ENCODE data around the gene OR2T2. TPM values are rescaled to one million over a fixed set of nuclear protein-coding genes. Genes with fewer than 3 reads are reported as not detected.
"Not testable (repeated sequence)": the region's sequence is repeated elsewhere in the genome, so short reads cannot be mapped to it uniquely, and the experiment has no call there.

OR2T2 gene
- total RNA-seq, 1 experiment from 2014 or later = not detected

- H3K36me3 Mint-ChIP-seq (ENCODE audit: insufficient read depth, unreplicated experiment); H3K4me1 ChIP-seq; H3K4me1 Mint-ChIP-seq (ENCODE audit: low read depth, unreplicated experiment); H3K36me3 ChIP-seq (ENCODE audit: control insufficient read depth, insufficient read depth, low read length); BruUV-seq (replicated peaks); H3K27me3 ChIP-seq (replicated peaks; ENCODE audit: control insufficient read depth, insufficient read depth, low read length); H3K27ac Mint-ChIP-seq (ENCODE audit: unreplicated experiment); H3K4me3 Mint-ChIP-seq (ENCODE audit: unreplicated experiment); H3K9me3 ChIP-seq; H3K9me3 Mint-ChIP-seq (ENCODE audit: unreplicated experiment); intact Hi-C loops (cut with micrococcal nuclease; ENCODE audit: unreplicated experiment); POLR2A ChIA-PET; H3K4me3 ChIP-seq (ENCODE audit: low read depth, low read length); H3K27me3 Mint-ChIP-seq (ENCODE audit: insufficient read depth, unreplicated experiment); CTCF ChIA-PET; DNase-seq: not testable (repeated sequence)
Observed at GRCh38 chr1:248434913-248435312, 10.5 kb upstream of the OR2T2 start.

- H3K27me3 ChIP-seq (replicated peaks; ENCODE audit: control insufficient read depth, insufficient read depth, low read length); H3K4me1 ChIP-seq; DNase-seq; H3K4me1 Mint-ChIP-seq (ENCODE audit: low read depth, unreplicated experiment); CTCF ChIA-PET; POLR2A ChIA-PET; H3K9me3 ChIP-seq; H3K27ac Mint-ChIP-seq (ENCODE audit: unreplicated experiment); H3K36me3 ChIP-seq (ENCODE audit: control insufficient read depth, insufficient read depth, low read length); H3K36me3 Mint-ChIP-seq (ENCODE audit: insufficient read depth, unreplicated experiment); H3K4me3 ChIP-seq (ENCODE audit: low read depth, low read length); intact Hi-C loops (cut with micrococcal nuclease; ENCODE audit: unreplicated experiment); H3K4me3 Mint-ChIP-seq (ENCODE audit: unreplicated experiment); H3K27me3 Mint-ChIP-seq (ENCODE audit: insufficient read depth, unreplicated experiment); BruUV-seq (replicated peaks); H3K9me3 Mint-ChIP-seq (ENCODE audit: unreplicated experiment): not testable (repeated sequence)
Observed at GRCh38 chr1:248436303-248436702, 9.1 kb upstream of the OR2T2 start.

- H3K4me3 ChIP-seq (ENCODE audit: low read depth, low read length); H3K9me3 Mint-ChIP-seq (ENCODE audit: unreplicated experiment); DNase-seq; intact Hi-C loops (cut with micrococcal nuclease; ENCODE audit: unreplicated experiment); H3K27ac Mint-ChIP-seq (ENCODE audit: unreplicated experiment); CTCF ChIA-PET; H3K4me3 Mint-ChIP-seq (ENCODE audit: unreplicated experiment); H3K4me1 ChIP-seq; H3K4me1 Mint-ChIP-seq (ENCODE audit: low read depth, unreplicated experiment); H3K27me3 ChIP-seq (replicated peaks; ENCODE audit: control insufficient read depth, insufficient read depth, low read length); H3K9me3 ChIP-seq; POLR2A ChIA-PET; H3K27me3 Mint-ChIP-seq (ENCODE audit: insufficient read depth, unreplicated experiment); H3K36me3 Mint-ChIP-seq (ENCODE audit: insufficient read depth, unreplicated experiment); BruUV-seq (replicated peaks); H3K36me3 ChIP-seq (ENCODE audit: control insufficient read depth, insufficient read depth, low read length): not testable (repeated sequence)
Observed at GRCh38 chr1:248438668-248439067, 6.8 kb upstream of the OR2T2 start.

GRCh38 chr1:248439283-248439682, 6.2 kb upstream of the OR2T2 start:
- H3K27ac Mint-ChIP-seq (ENCODE audit: unreplicated experiment); BruUV-seq (replicated peaks); H3K9me3 ChIP-seq; POLR2A ChIA-PET; CTCF ChIA-PET; intact Hi-C loops (cut with micrococcal nuclease; ENCODE audit: unreplicated experiment); H3K4me3 Mint-ChIP-seq (ENCODE audit: unreplicated experiment); H3K4me1 Mint-ChIP-seq (ENCODE audit: low read depth, unreplicated experiment); DNase-seq; H3K4me3 ChIP-seq (ENCODE audit: low read depth, low read length); H3K36me3 Mint-ChIP-seq (ENCODE audit: insufficient read depth, unreplicated experiment); H3K27me3 ChIP-seq (replicated peaks; ENCODE audit: control insufficient read depth, insufficient read depth, low read length); H3K27me3 Mint-ChIP-seq (ENCODE audit: insufficient read depth, unreplicated experiment); H3K9me3 Mint-ChIP-seq (ENCODE audit: unreplicated experiment); H3K36me3 ChIP-seq (ENCODE audit: control insufficient read depth, insufficient read depth, low read length); H3K4me1 ChIP-seq: not testable (repeated sequence)

- BruUV-seq (replicated peaks); H3K4me3 ChIP-seq (ENCODE audit: low read depth, low read length); DNase-seq; H3K27me3 ChIP-seq (replicated peaks; ENCODE audit: control insufficient read depth, insufficient read depth, low read length); POLR2A ChIA-PET; H3K27ac Mint-ChIP-seq (ENCODE audit: unreplicated experiment); H3K4me1 Mint-ChIP-seq (ENCODE audit: low read depth, unreplicated experiment); H3K4me1 ChIP-seq; H3K9me3 Mint-ChIP-seq (ENCODE audit: unreplicated experiment); CTCF ChIA-PET; H3K27me3 Mint-ChIP-seq (ENCODE audit: insufficient read depth, unreplicated experiment); H3K4me3 Mint-ChIP-seq (ENCODE audit: unreplicated experiment); H3K36me3 Mint-ChIP-seq (ENCODE audit: insufficient read depth, unreplicated experiment); intact Hi-C loops (cut with micrococcal nuclease; ENCODE audit: unreplicated experiment); H3K9me3 ChIP-seq; H3K36me3 ChIP-seq (ENCODE audit: control insufficient read depth, insufficient read depth, low read length): not testable (repeated sequence)
Observed at GRCh38 chr1:248442500-248443277, 2.7 kb upstream of the OR2T2 start.

- H3K36me3 Mint-ChIP-seq (ENCODE audit: insufficient read depth, unreplicated experiment); H3K27me3 Mint-ChIP-seq (ENCODE audit: insufficient read depth, unreplicated experiment); BruUV-seq (replicated peaks); H3K4me3 ChIP-seq (ENCODE audit: low read depth, low read length); H3K27me3 ChIP-seq (replicated peaks; ENCODE audit: control insufficient read depth, insufficient read depth, low read length); H3K9me3 Mint-ChIP-seq (ENCODE audit: unreplicated experiment); H3K4me3 Mint-ChIP-seq (ENCODE audit: unreplicated experiment); H3K36me3 ChIP-seq (ENCODE audit: control insufficient read depth, insufficient read depth, low read length); H3K4me1 ChIP-seq; POLR2A ChIA-PET; H3K27ac Mint-ChIP-seq (ENCODE audit: unreplicated experiment); H3K9me3 ChIP-seq; CTCF ChIA-PET; H3K4me1 Mint-ChIP-seq (ENCODE audit: low read depth, unreplicated experiment); intact Hi-C loops (cut with micrococcal nuclease; ENCODE audit: unreplicated experiment); DNase-seq: not testable (repeated sequence)
Observed at GRCh38 chr1:248444603-248445002, 834 bp upstream of the OR2T2 start.

GRCh38 chr1:248448409-248449074, 3.1 kb downstream of the OR2T2 start:
- H3K4me1 Mint-ChIP-seq (ENCODE audit: low read depth, unreplicated experiment); H3K4me1 ChIP-seq; H3K27ac Mint-ChIP-seq (ENCODE audit: unreplicated experiment); BruUV-seq (replicated peaks); DNase-seq; H3K27me3 ChIP-seq (replicated peaks; ENCODE audit: control insufficient read depth, insufficient read depth, low read length); H3K9me3 Mint-ChIP-seq (ENCODE audit: unreplicated experiment); H3K4me3 Mint-ChIP-seq (ENCODE audit: unreplicated experiment); H3K27me3 Mint-ChIP-seq (ENCODE audit: insufficient read depth, unreplicated experiment); POLR2A ChIA-PET; intact Hi-C loops (cut with micrococcal nuclease; ENCODE audit: unreplicated experiment); H3K4me3 ChIP-seq (ENCODE audit: low read depth, low read length); H3K36me3 Mint-ChIP-seq (ENCODE audit: insufficient read depth, unreplicated experiment); H3K36me3 ChIP-seq (ENCODE audit: control insufficient read depth, insufficient read depth, low read length); CTCF ChIA-PET; H3K9me3 ChIP-seq: not testable (repeated sequence)
